GM19035 (cell line): ENCODE data around the gene FNDC10.
A peak's percentile ranks its signal among the peaks of the same experiment; 100 is the strongest.
"Not testable (repeated sequence)": the region's sequence is repeated elsewhere in the genome, so short reads cannot be mapped to it uniquely, and the experiment has no call there.

Experiments used
- ATAC-seq: cut with Tn5 transposase; IDR thresholded peaks from one replicate; pipeline ENCODE4 v1.9.1; 2021; ENCODE audit not compliant: unreplicated experiment

Gene FNDC10

DNA sequence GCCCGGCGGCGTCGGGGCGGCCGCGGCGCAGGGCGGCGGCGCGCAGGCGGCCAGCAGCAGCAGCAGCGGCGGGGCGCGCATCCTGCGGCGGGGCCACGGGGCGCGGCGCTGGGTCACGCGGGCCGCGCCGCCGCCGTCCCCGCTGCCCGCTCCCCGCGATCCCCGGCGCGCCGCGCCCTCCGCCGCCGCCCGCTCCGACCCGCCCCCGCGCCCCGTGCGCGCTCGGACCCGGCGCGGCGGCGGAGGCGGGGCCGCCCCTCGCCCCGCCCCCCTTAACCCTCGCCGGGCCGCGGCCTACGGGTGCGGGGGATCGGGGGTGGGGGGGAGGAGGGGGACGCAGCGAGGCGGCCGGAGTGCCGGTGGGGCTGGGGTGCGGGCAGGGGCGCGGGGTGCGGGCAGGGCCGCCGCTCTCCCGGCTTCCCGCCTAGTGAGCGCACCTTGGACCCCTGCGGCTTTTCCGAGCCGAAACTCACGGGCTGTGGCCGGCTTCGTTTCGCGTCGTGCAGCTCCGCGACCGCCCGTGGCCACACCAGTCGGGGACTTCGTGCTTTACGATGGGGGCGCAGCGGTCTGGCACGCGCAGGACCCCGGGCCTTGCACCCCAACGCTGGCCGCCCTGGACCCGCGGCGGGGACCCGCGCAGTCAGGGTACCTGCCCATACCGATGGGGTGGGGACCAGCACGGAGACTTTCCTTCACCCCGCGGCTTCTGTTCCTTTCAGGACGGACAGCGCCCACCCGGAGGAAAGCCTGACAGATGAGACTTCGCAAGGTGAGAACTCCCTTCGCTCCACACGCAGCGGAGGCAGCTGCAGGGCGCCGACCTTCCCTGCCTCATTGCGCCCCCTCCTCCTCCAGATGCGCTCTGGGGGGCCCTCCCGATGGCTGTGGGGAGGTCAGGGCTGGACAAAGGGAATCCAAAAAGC, at the start of gene FNDC10:
TSS of gene FNDC10 (minus strand) at position 201 of the 926 bp plus-strand sequence. CDS start at position 81, 120 bp downstream.
- no peak for ATAC-seq

DNA sequence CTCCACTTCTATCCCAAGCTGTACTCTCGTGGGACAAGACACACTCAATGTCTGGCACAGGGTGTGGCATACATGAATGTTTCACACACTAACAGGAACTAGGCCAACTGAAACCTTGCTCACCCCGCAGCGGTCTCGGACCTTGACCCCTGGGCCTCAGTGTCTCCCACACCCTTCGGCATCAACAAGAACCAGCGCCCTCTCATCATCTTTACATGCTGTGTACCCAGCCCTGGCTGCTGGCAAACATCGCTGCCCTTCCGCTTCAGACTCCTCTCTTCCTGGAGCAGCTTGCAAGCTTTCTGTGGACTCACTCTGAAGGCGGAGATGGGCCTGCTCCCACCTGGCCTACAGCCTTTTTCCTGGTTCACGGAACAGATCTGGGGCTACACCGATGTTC, 48.3 kb upstream of the FNDC10 start:
- not testable (repeated sequence) for ATAC-seq

DNA sequence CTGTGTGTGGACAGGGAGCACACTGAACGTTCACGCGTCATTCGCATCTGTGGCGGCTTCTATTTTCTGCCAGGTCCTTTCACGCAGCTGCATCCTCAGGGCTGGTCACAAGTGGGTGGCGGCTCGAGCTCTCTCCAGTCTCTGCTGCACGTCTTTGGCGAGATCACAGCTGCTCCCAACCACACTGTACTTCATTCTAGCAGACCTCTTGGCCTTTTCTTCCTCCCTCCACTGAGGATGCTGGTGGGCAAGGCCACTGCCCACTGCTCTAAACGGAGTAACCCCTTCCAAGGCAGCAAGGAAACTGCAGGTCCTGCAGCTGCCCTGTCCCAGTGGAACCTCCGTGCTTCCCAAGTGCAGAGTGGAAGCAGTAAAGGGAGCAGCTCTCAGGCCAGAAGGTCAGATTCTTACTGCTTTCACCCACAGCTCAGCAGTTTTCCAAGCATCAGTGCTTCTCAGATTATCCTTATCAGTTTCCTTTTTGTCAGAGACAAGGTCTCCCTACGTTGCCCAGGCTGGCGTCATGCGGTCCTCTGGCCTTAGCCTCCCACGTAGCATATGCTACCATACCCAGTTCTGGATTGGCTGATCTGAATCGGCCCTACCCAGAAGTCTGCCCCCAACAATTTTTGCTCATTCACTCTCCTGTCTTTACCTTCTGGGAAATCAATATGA, 47.8 kb upstream of the FNDC10 start:
- ATAC-seq = not testable (repeated sequence)

DNA sequence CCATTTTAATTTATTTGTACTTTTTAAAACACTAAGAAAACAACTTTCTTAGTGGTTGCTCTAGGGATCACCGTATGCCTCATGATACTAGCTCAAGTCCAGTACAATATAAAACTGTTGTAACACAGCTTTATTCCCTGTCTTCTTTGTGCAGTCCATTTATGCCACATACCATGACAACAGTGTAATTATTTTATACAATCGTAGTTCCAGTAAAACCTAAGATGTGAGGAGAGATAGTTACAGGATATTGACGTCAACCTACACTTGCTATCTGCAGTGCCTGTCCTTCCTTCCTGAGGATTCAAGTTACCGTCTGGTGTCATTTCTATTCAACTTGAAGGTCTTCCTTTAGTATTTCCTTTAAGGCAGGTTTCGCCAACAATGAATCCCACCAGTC, 46.4 kb upstream of the FNDC10 start:
- not testable (repeated sequence) for ATAC-seq

DNA sequence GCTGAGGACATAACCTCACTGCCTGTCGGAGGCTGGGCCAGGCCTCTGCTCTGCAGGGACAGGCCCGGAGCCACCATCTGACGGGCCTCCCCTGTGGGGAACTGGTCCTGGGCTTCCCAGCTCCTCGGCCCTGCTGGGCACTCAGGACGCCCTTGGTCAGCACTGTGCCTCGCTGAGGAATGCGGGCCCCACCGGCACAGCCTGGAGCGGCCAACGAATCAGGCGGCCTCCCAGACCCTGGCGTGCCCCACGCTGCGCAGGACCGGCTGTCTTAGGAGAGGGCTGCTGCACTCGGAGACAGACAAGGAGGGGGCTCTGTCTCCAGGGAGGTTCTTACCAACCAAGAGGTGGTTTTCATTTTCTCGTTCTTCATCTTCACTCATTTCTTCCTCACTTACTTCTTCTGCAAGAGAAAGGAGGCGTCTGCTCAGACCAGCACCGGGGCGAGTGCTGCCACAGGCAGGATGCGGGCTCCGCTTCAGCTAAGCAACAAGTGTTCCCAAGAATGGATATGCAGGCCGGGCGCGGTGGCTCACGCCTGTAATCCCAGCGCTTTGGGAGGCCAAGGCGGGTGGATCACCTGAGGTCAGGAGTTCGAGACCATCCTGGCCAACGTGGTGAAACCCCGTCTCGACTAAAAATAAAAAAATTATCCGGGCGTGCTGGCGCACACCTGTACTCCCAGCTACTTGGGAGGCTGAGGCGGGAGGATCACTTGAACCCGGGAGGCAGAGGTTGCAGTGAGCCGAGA, 41.0 kb upstream of the FNDC10 start:
- not testable (repeated sequence) for ATAC-seq

DNA sequence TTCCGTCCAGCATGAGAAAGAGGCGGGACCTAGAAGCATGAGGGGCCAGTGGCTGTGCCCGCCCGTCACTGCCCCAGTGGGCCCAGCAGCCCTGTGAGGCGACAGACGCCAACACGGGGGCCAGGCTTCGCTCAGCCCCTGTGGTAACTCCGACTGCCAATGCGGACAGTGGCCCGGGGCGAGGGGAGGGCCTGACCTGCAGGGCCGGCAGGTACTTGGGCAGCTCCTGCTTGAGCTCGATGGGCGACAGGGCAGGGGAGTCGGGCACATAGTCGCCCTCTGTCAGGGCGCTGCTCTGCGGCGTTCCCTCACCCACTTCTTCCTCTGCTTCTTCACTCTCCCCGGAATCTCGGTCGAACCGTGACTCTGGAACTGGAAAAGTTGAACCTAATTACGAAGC, 40.1 kb upstream of the FNDC10 start:
- ATAC-seq = not testable (repeated sequence)

DNA sequence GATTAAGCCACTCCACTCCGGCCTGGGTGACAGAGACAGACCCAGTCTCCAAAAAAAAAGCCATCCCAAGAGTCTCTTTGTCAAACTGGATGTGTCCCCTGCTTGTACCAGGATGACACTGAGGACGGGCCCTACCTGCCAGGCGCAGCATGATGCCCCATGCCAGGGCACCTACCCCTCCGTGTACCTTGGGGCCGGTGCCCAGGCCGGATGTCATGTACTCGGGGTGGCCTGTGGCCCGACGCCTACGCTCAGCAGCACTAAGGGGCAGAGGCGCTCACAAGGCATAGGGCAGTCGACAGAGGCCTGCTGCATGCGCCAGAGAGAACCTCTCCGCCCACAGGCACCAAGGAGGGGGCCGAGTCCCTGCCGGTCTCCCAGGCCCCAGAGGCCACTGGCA, 39.4 kb upstream of the FNDC10 start:
- ATAC-seq = not testable (repeated sequence)

DNA sequence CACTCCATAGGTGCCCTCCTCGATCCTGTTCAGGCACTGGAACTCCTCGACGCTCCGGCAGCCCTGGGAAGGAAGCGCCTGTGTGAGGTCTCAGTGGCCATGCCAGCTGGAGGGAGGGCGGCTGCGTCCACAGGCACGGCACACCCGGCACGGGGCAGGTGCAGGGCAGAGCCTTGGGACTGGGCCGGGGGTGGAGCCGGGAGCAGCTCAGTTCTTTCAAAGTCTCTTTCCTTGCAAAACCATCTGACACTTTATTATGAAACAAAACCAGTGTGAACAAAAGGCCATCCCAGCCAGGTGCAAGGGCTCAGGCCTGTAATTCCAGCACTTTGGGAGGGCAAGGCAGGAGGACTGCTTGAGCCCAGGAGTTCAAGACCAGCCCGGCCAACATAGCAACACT, 38.6 kb upstream of the FNDC10 start:
- ATAC-seq = not testable (repeated sequence)

DNA sequence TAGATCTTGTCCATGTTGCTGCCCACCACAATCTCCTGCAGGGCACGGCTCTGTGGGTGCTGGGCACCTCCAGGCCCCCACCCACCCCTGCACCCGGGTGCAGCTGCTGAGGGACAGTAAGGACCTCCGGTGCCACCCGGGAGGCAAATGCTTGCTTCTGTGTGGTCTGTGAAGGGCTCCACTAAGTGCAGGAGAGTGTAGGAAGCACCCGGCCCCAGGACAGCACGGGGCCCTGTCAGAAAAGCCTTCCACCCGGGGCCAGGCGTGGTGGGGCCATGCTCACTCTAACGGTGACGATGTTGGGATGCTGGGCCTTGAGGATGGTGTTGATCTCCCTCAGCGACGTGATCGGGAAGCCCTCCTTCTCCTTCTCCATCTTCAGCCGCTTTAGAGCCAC, 37.5 kb upstream of the FNDC10 start:
- not testable (repeated sequence) for ATAC-seq

DNA sequence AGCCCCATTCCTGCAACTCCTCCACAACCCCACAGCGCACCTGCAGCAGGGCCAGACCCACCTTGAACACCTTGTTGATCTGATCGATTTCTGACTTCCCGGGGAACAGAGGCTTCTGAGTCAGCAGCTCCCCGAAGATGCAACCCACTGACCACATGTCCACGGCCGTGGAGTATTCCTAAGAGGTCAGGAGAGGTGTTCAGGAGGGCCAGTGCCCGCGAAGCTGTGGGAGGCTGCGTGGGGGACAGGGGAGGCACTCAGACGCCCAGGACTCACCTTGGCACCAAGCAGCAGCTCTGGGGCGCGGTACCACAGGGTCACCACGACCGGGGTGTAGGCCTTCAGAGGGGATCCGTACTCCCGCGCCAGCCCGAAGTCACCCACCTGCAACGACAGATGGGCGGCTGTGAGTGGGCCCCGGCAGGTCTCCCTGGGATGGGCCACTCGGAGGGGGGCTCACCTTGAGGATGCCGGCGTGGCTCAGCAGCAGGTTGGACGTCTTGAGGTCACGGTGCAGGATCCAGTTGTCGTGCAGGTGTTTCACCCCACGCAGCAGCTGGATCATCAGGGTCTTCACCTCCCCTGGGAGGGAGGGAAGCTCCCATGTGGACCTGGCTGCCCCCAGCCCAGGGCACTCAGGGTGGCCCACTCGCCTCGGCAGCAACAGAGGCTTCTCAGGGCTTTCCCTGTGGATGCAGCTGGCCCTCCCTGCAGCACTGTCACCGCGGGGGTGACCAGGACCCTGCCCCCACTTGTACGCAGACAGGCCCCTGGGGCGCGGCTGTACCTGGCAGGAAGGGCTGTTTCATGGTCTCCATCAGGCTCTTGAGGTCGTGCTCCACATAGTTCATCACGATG, 36.9 kb upstream of the FNDC10 start:
- ATAC-seq = not testable (repeated sequence)

DNA sequence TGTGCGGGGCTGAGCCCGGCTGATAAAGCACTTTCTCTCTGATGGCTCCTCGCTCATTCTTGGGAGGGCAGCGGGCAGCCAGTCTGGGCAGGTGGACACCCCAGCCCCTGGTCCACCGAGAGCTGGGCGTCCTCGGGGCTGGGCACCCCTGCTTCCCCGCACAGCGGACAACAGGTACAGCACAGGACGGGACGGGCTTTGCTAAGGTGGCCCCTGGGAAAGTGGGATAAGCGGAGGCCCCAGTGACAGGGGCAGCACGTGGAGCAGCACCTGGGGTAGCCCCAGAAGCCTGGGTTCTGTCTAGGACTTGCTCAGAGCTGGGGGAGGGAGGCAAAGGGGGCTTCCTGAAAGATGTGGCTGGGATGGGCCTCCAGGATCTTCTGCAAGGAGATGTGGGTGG, 34.7 kb upstream of the FNDC10 start:
- not testable (repeated sequence) for ATAC-seq

DNA sequence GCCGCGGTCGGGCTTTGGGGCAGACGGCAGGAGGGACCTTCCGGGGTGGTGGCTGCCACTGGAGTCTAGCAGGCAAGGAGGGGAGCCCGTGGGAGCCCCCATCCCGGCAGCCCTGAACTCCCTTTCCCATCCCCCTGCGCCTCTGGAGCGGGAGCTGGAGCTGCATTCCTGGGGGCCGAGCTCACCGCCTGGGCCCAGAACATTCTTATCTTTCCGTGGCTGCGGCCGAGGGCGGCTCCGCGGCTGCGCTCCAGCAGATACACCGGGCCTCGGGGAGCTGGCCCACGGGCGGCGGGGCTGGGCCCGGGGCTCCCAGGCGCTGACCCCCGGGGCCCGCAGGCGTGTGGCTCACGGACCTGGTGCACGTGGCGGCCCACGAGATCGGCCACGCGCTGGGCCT, 33.5 kb upstream of the FNDC10 start:
- ATAC-seq = not testable (repeated sequence)

DNA sequence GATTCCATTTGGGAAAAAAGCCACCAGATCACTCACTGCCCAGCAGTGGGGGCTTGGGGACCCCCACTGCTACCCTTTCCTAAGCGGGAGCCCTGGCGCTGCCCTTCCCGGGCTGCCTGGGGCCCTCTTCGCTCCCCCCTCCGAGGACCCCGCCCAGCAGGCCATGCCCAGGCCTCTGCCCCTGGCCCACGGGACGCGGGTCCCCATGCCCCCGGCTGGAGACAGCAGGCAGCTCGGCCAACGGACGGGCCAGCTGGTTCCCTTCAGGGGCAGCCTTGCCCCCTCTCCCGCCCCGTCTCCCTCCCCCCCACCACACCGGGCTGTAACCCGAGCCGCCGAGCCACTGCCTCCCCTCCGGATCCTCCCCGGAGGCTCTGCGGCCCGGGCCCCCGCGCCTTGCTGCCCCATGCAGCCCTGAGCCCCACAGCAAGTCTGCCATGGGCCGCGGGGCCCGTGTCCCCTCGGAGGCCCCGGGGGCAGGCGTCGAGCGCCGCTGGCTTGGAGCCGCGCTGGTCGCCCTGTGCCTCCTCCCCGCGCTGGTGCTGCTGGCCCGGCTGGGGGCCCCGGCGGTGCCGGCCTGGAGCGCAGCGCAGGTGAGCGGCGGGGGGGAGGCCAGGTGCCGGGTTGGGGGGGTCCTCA, 32.0 kb upstream of the FNDC10 start, which contains the start of gene MMP23B:
TSS of gene MMP23B (plus strand) at position 392 of the 639 bp plus-strand sequence. CDS start at position 438, 46 bp downstream.
- ATAC-seq = no peak

DNA sequence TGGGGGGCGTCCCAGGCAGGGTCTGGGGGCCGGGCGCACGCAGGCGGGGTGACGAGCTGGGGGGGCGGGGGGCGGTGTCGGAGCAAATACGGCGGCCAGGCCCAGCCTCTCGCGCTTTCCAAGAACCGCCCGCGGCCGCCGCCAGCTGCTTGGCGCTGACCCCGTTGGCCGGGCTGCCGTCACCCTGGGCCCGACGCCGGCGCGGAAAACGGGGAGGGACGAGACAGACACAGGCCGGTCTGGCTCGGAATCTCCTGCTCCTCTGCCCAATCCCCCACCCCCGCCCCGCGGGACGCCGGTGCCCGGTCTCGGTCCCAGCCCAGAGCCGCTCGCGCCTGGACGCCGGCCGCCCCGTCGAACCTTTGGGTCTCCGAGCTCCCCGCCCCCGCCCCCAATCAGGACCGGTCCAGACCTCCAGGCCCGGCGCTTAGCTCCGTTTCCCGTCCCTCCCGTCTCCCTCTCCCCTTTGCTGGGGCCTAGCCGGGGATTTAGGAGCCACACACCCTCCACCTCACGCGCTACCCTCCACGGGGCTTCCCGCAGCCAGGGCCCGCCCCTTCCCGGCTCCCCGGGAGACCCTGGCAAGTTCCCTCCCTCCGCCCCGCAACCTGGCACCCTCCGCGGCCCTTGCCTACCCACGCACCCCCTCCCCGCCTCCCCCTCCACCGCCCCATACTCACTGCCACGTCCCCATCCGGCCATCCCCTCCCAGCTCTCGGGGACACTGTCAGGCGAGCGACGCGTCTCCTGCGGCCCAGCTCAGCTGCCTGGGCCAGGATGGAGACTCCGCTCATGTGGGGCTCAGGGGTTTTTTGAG, 31.2 kb upstream of the FNDC10 start:
- no peak for ATAC-seq

DNA sequence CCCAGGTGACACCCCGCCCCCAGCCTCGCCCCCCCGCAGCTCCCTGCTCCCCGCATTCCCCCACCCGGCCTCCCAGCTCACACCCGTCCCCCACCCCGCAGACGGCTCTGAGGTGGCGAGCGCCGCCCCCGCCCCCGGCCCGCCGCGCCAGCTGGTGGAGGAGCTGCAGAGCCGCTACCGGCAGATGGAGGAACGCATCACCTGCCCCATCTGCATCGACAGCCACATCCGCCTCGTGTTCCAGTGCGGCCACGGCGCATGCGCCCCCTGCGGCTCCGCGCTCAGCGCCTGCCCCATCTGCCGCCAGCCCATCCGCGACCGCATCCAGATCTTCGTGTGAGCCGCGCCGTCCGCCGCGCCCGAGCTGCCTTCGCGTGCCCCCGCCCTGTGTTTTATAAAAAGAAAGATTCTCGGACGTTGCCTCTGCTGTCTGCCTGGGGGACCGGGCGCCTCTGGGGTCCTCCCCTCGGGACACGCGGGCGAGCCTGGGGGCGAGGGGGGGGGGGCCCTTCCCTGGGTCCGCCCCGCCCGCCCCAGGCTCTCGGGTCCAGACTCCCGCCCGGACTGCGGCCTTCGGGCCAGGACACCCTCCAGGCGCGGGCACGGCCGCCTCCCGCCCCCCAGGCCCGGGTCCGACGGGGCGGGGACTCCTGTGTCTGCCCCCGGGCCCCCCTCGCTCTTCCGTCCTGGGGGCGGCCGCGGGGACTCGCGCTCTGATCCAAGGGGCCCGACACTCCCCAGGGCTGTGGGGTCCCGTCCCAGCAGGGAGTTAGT, 30.4 kb upstream of the FNDC10 start:
- peak; percentile 76 for ATAC-seq

DNA sequence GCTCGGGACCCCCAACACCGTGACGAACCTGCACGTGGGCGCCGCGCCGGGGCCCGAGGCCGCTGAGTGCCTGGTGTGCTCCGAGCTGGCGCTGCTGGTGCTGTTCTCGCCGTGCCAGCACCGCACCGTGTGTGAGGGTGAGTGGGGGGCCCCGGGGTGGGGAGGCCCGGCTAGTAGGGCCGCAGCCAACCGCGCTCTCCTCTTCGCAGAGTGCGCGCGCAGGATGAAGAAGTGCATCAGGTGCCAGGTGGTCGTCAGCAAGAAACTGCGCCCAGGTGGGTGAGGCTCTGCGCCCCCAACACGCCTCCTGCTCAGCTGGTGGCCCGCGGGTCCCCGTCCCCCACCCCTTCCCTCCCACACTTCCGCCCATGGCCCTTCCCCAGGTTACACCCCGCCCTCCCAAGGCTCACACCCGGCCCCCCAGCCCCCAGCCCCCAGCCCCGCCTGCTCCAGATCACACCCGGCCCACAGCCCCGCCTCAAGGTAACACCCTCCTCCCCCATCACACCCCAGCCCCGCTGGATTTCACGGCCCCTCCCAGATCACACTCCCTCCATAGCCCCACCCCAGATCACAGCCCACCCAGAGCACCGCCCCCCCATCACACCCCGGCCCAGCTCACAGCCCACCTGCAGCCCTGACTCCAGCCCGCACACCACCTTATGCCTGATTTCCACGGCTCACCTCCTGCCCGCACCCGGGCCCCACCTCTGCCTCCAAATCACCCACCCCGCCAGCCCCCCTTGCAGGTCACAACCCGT, 29.7 kb upstream of the FNDC10 start:
- no peak for ATAC-seq

DNA sequence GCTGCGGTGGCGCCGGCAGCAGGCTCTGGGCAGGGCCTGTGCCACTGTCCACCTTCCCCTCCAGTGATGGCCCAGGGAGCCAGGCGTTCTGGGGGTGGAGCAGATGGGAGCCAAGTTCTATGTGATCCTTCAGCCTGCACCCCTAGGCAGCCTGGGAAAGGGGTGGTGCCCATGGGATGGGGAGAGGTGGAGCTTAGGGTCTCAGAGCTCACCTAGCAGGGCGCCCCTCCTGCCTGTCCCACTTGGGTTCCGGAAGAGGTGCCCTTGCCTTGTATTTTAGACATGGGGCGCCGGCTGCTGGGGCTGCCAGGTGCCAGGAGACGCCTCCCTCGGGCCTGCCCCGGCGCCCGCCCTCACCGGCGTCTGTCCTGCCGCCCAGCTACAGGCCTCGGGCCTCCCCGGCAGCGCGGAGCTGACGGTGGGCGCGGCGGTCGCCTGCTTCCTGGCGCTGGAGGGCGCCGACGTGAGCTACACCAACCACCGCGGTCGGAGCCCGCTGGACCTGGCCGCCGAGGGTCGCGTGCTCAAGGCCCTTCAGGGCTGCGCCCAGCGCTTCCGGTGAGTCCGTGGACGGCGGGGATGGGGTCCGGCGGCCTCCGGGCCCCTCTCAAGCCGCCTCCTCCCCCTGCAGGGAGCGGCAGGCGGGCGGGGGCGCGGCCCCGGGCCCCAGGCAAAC, 29.0 kb upstream of the FNDC10 start:
- no peak for ATAC-seq
